Measurements from ENCODE around the gene IL10RA. TPM values are rescaled to one million over a fixed set of nuclear protein-coding genes. Genes with fewer than 3 reads are reported as not detected.

The IL10RA gene
- total and polyA plus RNA-seq, 2 of the 4 experiments (the other 2 are of a cell fraction), result 0.12 TPM; not detected in 1

GRCh38 chr11:118001494-118001971, 15.3 kb downstream of the IL10RA start:
- H2AK5ac ChIP-seq (ENCODE audit: low read depth, low read length), result no peak overlapping the region
- H2BK15ac ChIP-seq (ENCODE audit: low read depth, low read length), result no peak overlapping the region
- H2BK120ac ChIP-seq (ENCODE audit: low read depth, low read length), result no peak overlapping the region
- no peaks in the 10 kb centered on the region for H3K79me1 ChIP-seq (ENCODE audit: low read depth in 1 of 2, low read length in 2 of 2)
- no peak overlapping the region for H3K4ac ChIP-seq (ENCODE audit: low read depth, low read length)
- no peak overlapping the region for H2BK20ac ChIP-seq (ENCODE audit: low read depth, low read length)
- no TSS peak for BruUV-seq (replicated peaks)
- H3K27ac ChIP-seq (ENCODE audit: insufficient read depth, low read length), result no peak overlapping the region
- 100% methylated on average over 1 of the region's 5 CpGs; no CpG with 5 or more reads in 1 of the 2 experiments for WGBS, 2 experiments (ENCODE audit: extremely low coverage in 2 of 2, insufficient read length in 1 of 2)
- DNase-seq (no peak), ATAC-seq (ENCODE audit: low read depth) (no peak)
- no peaks in the 10 kb centered on the region for H3K27me3 ChIP-seq (ENCODE audit: control insufficient read depth, insufficient read depth, low read length)
- dilution Hi-C loops (cut with HindIII; ENCODE audit: low sequenced_read_pairs, unreplicated experiment), result no loop called here
- H3K9ac ChIP-seq (ENCODE audit: low read depth, low read length), result no peak overlapping the region
- ChIA-PET CTCF (no interaction called here), POLR2A (ENCODE audit: unreplicated experiment) (no interaction called here)
- in situ Hi-C loops (cut with MboI; ENCODE audit: low sequenced_read_pairs), result no loop called here
- H4K20me1 ChIP-seq (ENCODE audit: insufficient read depth, low read length), result no peaks in the 10 kb centered on the region
- H3K9me1 ChIP-seq (ENCODE audit: insufficient read depth, low read length), result no peaks in the 10 kb centered on the region
- no peak overlapping the region for H4K5ac ChIP-seq (ENCODE audit: low read depth, low read length)
- no peak overlapping the region for H3K56ac ChIP-seq (ENCODE audit: extremely low read depth, insufficient read depth, low read length)
- H3K4me2 ChIP-seq (ENCODE audit: low read depth, low read length), result no peak overlapping the region
- no peaks in the 10 kb centered on the region for H3K9me3 ChIP-seq (ENCODE audit: control insufficient read depth, insufficient read depth, low read length)
- H4K91ac ChIP-seq (ENCODE audit: insufficient read depth, low read depth, low read length), result no peak overlapping the region
- no peak overlapping the region for H2BK5ac ChIP-seq (ENCODE audit: low read depth, low read length, poor library complexity, severe bottlenecking)
- intact Hi-C loops (cut with micrococcal nuclease), result no loop called here
- no peak overlapping the region for H4K8ac ChIP-seq (ENCODE audit: low read depth in 2 of 2, low read length in 2 of 2)
- H3K4me1 ChIP-seq (ENCODE audit: control insufficient read depth, insufficient read depth, low read length), result no peaks in the 10 kb centered on the region
- no peak overlapping the region for H2AFZ ChIP-seq (replicated peaks; ENCODE audit: low read length, poor library complexity)
- no peak overlapping the region for H3K23ac ChIP-seq (ENCODE audit: low read depth, low read length)
- no peak overlapping the region for H3K18ac ChIP-seq (ENCODE audit: low read depth, low read length)
- TF ChIP-seq, protein P1, sequence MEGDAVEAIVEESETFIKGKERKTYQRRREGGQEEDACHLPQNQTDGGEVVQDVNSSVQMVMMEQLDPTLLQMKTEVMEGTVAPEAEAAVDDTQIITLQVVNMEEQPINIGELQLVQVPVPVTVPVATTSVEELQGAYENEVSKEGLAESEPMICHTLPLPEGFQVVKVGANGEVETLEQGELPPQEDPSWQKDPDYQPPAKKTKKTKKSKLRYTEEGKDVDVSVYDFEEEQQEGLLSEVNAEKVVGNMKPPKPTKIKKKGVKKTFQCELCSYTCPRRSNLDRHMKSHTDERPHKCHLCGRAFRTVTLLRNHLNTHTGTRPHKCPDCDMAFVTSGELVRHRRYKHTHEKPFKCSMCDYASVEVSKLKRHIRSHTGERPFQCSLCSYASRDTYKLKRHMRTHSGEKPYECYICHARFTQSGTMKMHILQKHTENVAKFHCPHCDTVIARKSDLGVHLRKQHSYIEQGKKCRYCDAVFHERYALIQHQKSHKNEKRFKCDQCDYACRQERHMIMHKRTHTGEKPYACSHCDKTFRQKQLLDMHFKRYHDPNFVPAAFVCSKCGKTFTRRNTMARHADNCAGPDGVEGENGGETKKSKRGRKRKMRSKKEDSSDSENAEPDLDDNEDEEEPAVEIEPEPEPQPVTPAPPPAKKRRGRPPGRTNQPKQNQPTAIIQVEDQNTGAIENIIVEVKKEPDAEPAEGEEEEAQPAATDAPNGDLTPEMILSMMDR (conservative IDR thresholded peaks at IDR 0.05; ENCODE audit: low read depth, low read length), result no peak
- TF ChIP-seq MAFK (IDR thresholded peaks at IDR 0.05; ENCODE audit: low read depth, low read length) (no peak), RFX5 (IDR thresholded peaks at IDR 0.05; ENCODE audit: low read depth, low read length) (no peak), SMC3 (IDR thresholded peaks at IDR 0.05; ENCODE audit: low read depth, low read length) (no peak), USF2 (IDR thresholded peaks at IDR 0.05; ENCODE audit: low read depth, low read length) (no peak), BHLHE40 (IDR thresholded peaks at IDR 0.05; ENCODE audit: low read depth, low read length) (no peak), POLR2A (IDR thresholded peaks at IDR 0.05; ENCODE audit: low read depth, low read length) (no peak), FOS (IDR thresholded peaks at IDR 0.05; ENCODE audit: low read depth, low read length) (no peak), MAZ (IDR thresholded peaks at IDR 0.05; ENCODE audit: borderline replicate concordance, low read depth, low read length) (no peak), NFE2L2 (IDR thresholded peaks at IDR 0.05; ENCODE audit: low read depth, low read length) (no peak), CHD1 (IDR thresholded peaks at IDR 0.05; ENCODE audit: low read depth, low read length) (no peak), CEBPB (IDR thresholded peaks at IDR 0.05; ENCODE audit: low read depth, low read length) (no peak), MXI1 (IDR thresholded peaks at IDR 0.05; ENCODE audit: borderline replicate concordance, low read depth, low read length) (no peak), RAD21 (IDR thresholded peaks at IDR 0.05; ENCODE audit: low read length) (no peak), RCOR1 (IDR thresholded peaks at IDR 0.05; ENCODE audit: insufficient replicate concordance, low read length) (no peak)
- TF ChIP-seq, protein P2, sequence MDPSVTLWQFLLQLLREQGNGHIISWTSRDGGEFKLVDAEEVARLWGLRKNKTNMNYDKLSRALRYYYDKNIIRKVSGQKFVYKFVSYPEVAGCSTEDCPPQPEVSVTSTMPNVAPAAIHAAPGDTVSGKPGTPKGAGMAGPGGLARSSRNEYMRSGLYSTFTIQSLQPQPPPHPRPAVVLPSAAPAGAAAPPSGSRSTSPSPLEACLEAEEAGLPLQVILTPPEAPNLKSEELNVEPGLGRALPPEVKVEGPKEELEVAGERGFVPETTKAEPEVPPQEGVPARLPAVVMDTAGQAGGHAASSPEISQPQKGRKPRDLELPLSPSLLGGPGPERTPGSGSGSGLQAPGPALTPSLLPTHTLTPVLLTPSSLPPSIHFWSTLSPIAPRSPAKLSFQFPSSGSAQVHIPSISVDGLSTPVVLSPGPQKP (IDR thresholded peaks at IDR 0.05; ENCODE audit: borderline replicate concordance, low read depth, low read length), result no peak
- no peaks in the 10 kb centered on the region for H3K36me3 ChIP-seq (ENCODE audit: control insufficient read depth, insufficient read depth, low read length)
- no peak overlapping the region for H2AK9ac ChIP-seq (replicated peaks; ENCODE audit: low read depth, low read length, poor library complexity)
- H3K14ac ChIP-seq (replicated peaks; ENCODE audit: low read depth, low read length), result no peak overlapping the region
- H3K4me3 ChIP-seq (ENCODE audit: insufficient read depth, low read depth, low read length), result no peak overlapping the region
